ENCODE results near the gene OR56B1. TPM values are rescaled to one million over a fixed set of nuclear protein-coding genes. Genes with fewer than 3 reads are reported as not detected.

Gene OR56B1
- total and polyA plus RNA-seq, 9 donors: 0.17 to 0.43 (median 0.24) TPM; not detected in 3

DNA sequence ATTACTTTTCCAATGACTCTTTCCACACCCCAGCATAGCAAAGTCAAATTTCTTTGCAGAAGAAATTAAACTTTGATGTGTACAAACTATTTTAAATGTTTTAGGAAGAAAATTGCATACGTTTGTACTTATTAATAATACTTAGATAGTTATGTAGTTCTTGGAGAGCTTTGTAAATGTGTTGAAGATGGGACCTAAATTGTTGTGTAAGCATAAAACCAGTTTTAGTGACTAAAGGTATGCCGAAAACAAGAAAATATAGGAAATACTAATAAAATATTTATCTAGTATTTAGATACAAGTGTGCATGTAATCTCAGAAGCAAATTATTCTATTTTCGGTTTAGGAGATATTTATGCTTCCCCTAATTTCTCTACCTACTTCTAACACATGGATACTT lies 13.6 kb downstream of the OR56B1 start:
- no peak for DNase-seq
- H3K9me3 ChIP-seq: no peaks in the 10 kb centered on the region
- no peaks in the 10 kb centered on the region for H3K4me1 ChIP-seq (ENCODE audit: insufficient read depth)
- no peaks in the 10 kb centered on the region for H3K27me3 ChIP-seq
- H3K27ac ChIP-seq: no peak overlapping the region
- 67 to 75% (median 73%) methylated on average over 3 of the region's 3 CpGs for WGBS, 3 donors
- H3K4me3 ChIP-seq: no peak overlapping the region
- intact Hi-C loops (cut with DNase I): no loop called here
- TF ChIP-seq EP300 (IDR thresholded peaks at IDR 0.05) (no peak), POLR2A (IDR thresholded peaks at IDR 0.05) (no peak)
- TF ChIP-seq, protein P1, sequence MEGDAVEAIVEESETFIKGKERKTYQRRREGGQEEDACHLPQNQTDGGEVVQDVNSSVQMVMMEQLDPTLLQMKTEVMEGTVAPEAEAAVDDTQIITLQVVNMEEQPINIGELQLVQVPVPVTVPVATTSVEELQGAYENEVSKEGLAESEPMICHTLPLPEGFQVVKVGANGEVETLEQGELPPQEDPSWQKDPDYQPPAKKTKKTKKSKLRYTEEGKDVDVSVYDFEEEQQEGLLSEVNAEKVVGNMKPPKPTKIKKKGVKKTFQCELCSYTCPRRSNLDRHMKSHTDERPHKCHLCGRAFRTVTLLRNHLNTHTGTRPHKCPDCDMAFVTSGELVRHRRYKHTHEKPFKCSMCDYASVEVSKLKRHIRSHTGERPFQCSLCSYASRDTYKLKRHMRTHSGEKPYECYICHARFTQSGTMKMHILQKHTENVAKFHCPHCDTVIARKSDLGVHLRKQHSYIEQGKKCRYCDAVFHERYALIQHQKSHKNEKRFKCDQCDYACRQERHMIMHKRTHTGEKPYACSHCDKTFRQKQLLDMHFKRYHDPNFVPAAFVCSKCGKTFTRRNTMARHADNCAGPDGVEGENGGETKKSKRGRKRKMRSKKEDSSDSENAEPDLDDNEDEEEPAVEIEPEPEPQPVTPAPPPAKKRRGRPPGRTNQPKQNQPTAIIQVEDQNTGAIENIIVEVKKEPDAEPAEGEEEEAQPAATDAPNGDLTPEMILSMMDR (IDR thresholded peaks at IDR 0.05): no peak
- H3K36me3 ChIP-seq: no peaks in the 10 kb centered on the region

DNA sequence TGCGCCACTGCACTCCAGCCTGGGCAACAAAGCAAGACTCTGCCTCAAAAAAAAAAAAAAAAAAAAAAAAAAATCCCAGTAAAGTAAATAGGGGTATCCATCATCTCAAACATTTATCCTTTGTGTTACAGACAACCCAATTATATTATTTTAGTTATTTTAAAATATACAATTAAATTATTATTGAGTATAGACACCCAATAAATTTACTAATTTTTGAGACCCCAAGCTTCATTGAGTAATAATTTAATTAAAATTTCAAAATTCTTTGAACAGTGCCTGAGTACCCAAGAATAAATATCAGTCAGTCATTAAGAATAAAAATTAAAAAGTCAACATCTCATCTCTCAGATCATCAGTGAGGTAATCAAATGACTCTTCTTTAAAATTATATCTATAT lies 17.7 kb downstream of the OR56B1 start, which contains the start of gene OR52N4:
OR52N4 (plus strand) TSS at position 301 of the 400 bp plus-strand sequence. CDS start 498 bp downstream, outside the sequence.
- TF ChIP-seq POLR2A (IDR thresholded peaks at IDR 0.05): no peak
- TF ChIP-seq, protein P1 (IDR thresholded peaks at IDR 0.05): no peak
- TF ChIP-seq EP300 (IDR thresholded peaks at IDR 0.05): no peak
- Histone ChIP-seq H3K27ac (no peak within 1 kb of the TSS), H3K9me3 (no peaks in the 10 kb centered on the region), H3K27me3 (no peaks in the 10 kb centered on the region), H3K36me3 (no peaks in the 10 kb centered on the region), H3K4me1 (ENCODE audit: insufficient read depth) (no peaks in the 10 kb centered on the region), H3K4me3 (no peak within 1 kb of the TSS)
- DNase-seq: no peak
- intact Hi-C loops (cut with DNase I): no loop called here
- WGBS, 3 donors: 89 to 96% (median 93%) methylated on average over 1 of the region's 1 CpG

- H3K36me3 ChIP-seq: no peaks in the 10 kb centered on the region
- DNase-seq: no peak
- WGBS, 3 donors: 53 to 91% (median 65%) methylated on average over 1 of the region's 1 CpG
- TF ChIP-seq EP300 (IDR thresholded peaks at IDR 0.05): no peak
- TF ChIP-seq, protein P1 (IDR thresholded peaks at IDR 0.05): no peak
- no peak for TF ChIP-seq POLR2A (IDR thresholded peaks at IDR 0.05)
- H3K4me3 ChIP-seq: no peak overlapping the region
- no peak overlapping the region for H3K27ac ChIP-seq
- intact Hi-C loops (cut with DNase I): no loop called here
- H3K27me3 ChIP-seq: no peaks in the 10 kb centered on the region
- no peaks in the 10 kb centered on the region for H3K4me1 ChIP-seq (ENCODE audit: insufficient read depth)
- no peaks in the 10 kb centered on the region for H3K9me3 ChIP-seq
Measured at GRCh38 chr11:5767056-5767455, 30.8 kb downstream of the OR56B1 start.

DNA sequence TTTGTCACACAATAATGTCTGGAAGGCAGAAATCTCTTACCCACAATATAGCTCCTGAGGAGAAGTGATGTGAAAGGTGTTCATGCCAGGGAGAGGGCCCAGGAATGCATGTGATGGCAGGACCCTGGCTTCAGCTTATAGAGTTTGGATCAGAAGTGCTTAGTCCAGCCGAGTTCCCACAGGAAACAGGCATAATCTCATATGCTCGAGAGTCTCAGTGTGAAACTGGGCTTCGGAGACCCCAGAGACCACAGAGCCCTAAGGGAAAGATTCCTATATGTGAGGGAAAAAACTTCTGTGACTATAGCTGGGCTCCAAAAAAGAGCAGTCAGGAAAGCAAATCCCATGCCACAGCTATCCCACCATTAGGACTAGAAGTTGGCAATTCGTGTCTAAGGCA lies 47.0 kb downstream of the OR56B1 start, which contains the start of gene OR52N5:
OR52N5 (minus strand) TSS at position 101 of the 400 bp plus-strand sequence. CDS start 4,721 bp downstream, outside the sequence.
- Histone ChIP-seq H3K36me3 (no peaks in the 10 kb centered on the region), H3K4me1 (ENCODE audit: insufficient read depth) (no peaks in the 10 kb centered on the region), H3K9me3 (no peaks in the 10 kb centered on the region), H3K27ac (no peak within 1 kb of the TSS), H3K27me3 (no peaks in the 10 kb centered on the region), H3K4me3 (no peak within 1 kb of the TSS)
- TF ChIP-seq POLR2A (IDR thresholded peaks at IDR 0.05) (no peak), EP300 (IDR thresholded peaks at IDR 0.05) (no peak)
- TF ChIP-seq, protein P1 (IDR thresholded peaks at IDR 0.05): no peak
- 37 to 43% (median 40%) methylated on average over 4 of the region's 4 CpGs for WGBS, 3 donors
- DNase-seq: no peak
- intact Hi-C loops (cut with DNase I): no loop called here

Other genes with a start within 250 kb of the OR56B1 start
- not detected for gene OR52D1, start 247.8 kb upstream of the OR56B1 start, total RNA-seq
- gene OR52D1, start 247.8 kb upstream of the OR56B1 start, polyA plus RNA-seq: not detected
- 10 to 100 TPM in 1 of 7 donors, 1 to 10 TPM in 3, under 1 TPM in 3; 0.30 to 10.6 (median 1.0) TPM for gene UBQLN3, start 226.5 kb upstream of the OR56B1 start, total RNA-seq
- gene UBQLN3, start 226.5 kb upstream of the OR56B1 start, polyA plus RNA-seq: not detected
- 1 to 10 TPM in 6 of 7 donors, under 1 TPM in 1; 0.50 to 3.0 (median 1.3) TPM for gene UBQLNL, start 219.7 kb upstream of the OR56B1 start, total RNA-seq
- gene UBQLNL, start 219.7 kb upstream of the OR56B1 start, polyA plus RNA-seq: under 1 TPM; 0.73 to 0.87 TPM
- 1 to 10 TPM in 3 of 7 donors, under 1 TPM in 4; 0.26 to 3.6 (median 0.89) TPM for gene OR52H1, start 187.9 kb upstream of the OR56B1 start, total RNA-seq
- gene OR52H1, start 187.9 kb upstream of the OR56B1 start, polyA plus RNA-seq: under 1 TPM in 1 of 2 donors, not detected in 1; 0.07 TPM
- not detected for gene OR52B6, start 155.6 kb upstream of the OR56B1 start, total RNA-seq
- gene OR52B6, start 155.6 kb upstream of the OR56B1 start, polyA plus RNA-seq: not detected
- gene TRIM6, start 139.8 kb upstream of the OR56B1 start, total RNA-seq: 1 to 10 TPM; 2.3 to 6.3 (median 4.2) TPM
- gene TRIM6, start 139.8 kb upstream of the OR56B1 start, polyA plus RNA-seq: 1 to 10 TPM; 2.6 to 6.1 TPM
- 1 to 10 TPM; 4.7 to 8.8 (median 6.1) TPM for gene TRIM34, start 111.4 kb upstream of the OR56B1 start, total RNA-seq
- gene TRIM34, start 111.4 kb upstream of the OR56B1 start, polyA plus RNA-seq: 10 to 100 TPM in 1 of 2 donors, 1 to 10 TPM in 1; 7.2 to 16.6 TPM
- 10 to 100 TPM; 16.8 to 35.8 (median 24.9) TPM for gene TRIM5, start 51.4 kb upstream of the OR56B1 start, total RNA-seq
- gene TRIM5, start 51.4 kb upstream of the OR56B1 start, polyA plus RNA-seq: 10 to 100 TPM; 11.8 to 23.8 TPM
- gene TRIM22, start 46.7 kb upstream of the OR56B1 start, total RNA-seq: 10 to 100 TPM; 31.0 to 77.4 (median 68.5) TPM
- 10 to 100 TPM; 40.7 to 84.4 TPM for gene TRIM22, start 46.7 kb upstream of the OR56B1 start, polyA plus RNA-seq
- under 1 TPM in 4 of 7 donors, not detected in 3; 0.28 to 0.84 (median 0.64) TPM for gene OR52N4, start 17.8 kb downstream of the OR56B1 start, total RNA-seq
- gene OR52N4, start 17.8 kb downstream of the OR56B1 start, polyA plus RNA-seq: under 1 TPM; 0.39 to 0.50 TPM
- gene OR52N5, start 46.9 kb downstream of the OR56B1 start, total RNA-seq: under 1 TPM in 1 of 7 donors, not detected in 6; 0.11 TPM
- gene OR52N5, start 46.9 kb downstream of the OR56B1 start, polyA plus RNA-seq: not detected
- gene OR52N1, start 54.8 kb downstream of the OR56B1 start, total RNA-seq: under 1 TPM in 1 of 7 donors, not detected in 6; 0.23 TPM
- gene OR52N1, start 54.8 kb downstream of the OR56B1 start, polyA plus RNA-seq: not detected
- gene OR52N2, start 72.5 kb downstream of the OR56B1 start, total RNA-seq: not detected
- not detected for gene OR52N2, start 72.5 kb downstream of the OR56B1 start, polyA plus RNA-seq
- gene OR52E6, start 105.4 kb downstream of the OR56B1 start, total RNA-seq: not detected
- gene OR52E6, start 105.4 kb downstream of the OR56B1 start, polyA plus RNA-seq: not detected
- gene OR52E8, start 121.2 kb downstream of the OR56B1 start, total RNA-seq: not detected
- not detected for gene OR52E8, start 121.2 kb downstream of the OR56B1 start, polyA plus RNA-seq
- gene OR52E4, start 144.2 kb downstream of the OR56B1 start, total RNA-seq: not detected
- not detected for gene OR52E4, start 144.2 kb downstream of the OR56B1 start, polyA plus RNA-seq
- gene OR52E5, start 156.8 kb downstream of the OR56B1 start, total RNA-seq: not detected
- gene OR52E5, start 156.8 kb downstream of the OR56B1 start, polyA plus RNA-seq: not detected
- not detected for gene OR56A3, start 205.8 kb downstream of the OR56B1 start, total RNA-seq
- not detected for gene OR56A3, start 205.8 kb downstream of the OR56B1 start, polyA plus RNA-seq
- not detected for gene OR56A5, start 232.0 kb downstream of the OR56B1 start, total RNA-seq
- not detected for gene OR56A5, start 232.0 kb downstream of the OR56B1 start, polyA plus RNA-seq

Data from ovary (tissue), 9 donors.